SU-DHL-6 (cell line): Measurements from ENCODE around the gene YJU2.

Experiments used
- CTCF ChIP-seq: fragments of 200-600 bp; sonication (generic); IDR thresholded peaks from one replicate; pipeline ENCODE4 v1.5.1; 2017; ENCODE audit warnings: antibody characterized with exemption, mild to moderate bottlenecking, low read length, moderate library complexity; ENCODE audit not compliant: insufficient read depth, poor library complexity, severe bottlenecking
- EZH2phosphoT487 ChIP-seq: fragments of 200-600 bp; sonication (generic), shearing (Covaris generic); conservative IDR thresholded peaks from 2 replicates; pipeline ENCODE4 v1.6.1; 2018; ENCODE audit warnings: mild to moderate bottlenecking, antibody characterized with exemption, low read length, moderate library complexity, mixed read lengths

- no peak for TF ChIP-seq CTCF
- no peak for TF ChIP-seq EZH2phosphoT487
These were observed 54.8 kb downstream of the YJU2 start for GRCh38 chr19:4301590-4302242.
